Astrocyte (in vitro differentiated cells and primary cell): ENCODE results near the gene MYO7B.

Source experiments
- EZH2 ChIP-seq: IDR thresholded peaks from 2 replicates; pipeline ENCODE4 v1.6.1; 2012; ENCODE audit warnings: mild to moderate bottlenecking, low read length, inconsistent platforms; ENCODE audit not compliant: insufficient read depth
- TF ChIP-seq, protein P1 (sequence below): IDR thresholded peaks from 2 replicates; pipeline ENCODE4 v1.5.1; 2011; ENCODE audit warnings: low read depth, mild to moderate bottlenecking, inconsistent platforms, low read length, moderate library complexity; ENCODE audit not compliant: insufficient read depth

DNA sequence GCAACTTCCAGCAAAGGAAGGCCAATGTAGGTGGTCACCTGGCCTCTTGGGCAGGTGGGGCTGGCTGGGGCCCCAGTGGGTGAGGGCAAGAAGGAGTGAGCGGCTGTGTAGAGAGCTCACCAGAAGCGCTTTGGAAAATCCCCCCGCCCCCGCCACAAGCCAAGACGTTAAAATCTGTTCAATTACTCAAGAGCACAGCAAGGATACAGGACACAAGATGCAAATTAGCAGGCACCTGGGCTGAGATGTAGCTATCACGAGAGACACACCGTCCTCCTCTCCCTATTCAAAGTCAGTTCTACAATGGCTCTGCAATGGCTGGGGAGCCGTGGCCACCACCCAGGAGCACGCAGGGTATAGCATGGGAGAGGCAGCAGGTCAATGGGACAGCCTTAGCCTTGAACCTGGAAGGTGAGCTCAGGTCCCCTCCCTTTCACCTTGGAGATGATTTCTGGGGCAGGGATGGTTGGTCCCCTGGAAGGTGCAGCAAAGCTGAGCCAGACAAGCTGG is 72.0 kb downstream of the MYO7B start:
- TF ChIP-seq, protein P1, sequence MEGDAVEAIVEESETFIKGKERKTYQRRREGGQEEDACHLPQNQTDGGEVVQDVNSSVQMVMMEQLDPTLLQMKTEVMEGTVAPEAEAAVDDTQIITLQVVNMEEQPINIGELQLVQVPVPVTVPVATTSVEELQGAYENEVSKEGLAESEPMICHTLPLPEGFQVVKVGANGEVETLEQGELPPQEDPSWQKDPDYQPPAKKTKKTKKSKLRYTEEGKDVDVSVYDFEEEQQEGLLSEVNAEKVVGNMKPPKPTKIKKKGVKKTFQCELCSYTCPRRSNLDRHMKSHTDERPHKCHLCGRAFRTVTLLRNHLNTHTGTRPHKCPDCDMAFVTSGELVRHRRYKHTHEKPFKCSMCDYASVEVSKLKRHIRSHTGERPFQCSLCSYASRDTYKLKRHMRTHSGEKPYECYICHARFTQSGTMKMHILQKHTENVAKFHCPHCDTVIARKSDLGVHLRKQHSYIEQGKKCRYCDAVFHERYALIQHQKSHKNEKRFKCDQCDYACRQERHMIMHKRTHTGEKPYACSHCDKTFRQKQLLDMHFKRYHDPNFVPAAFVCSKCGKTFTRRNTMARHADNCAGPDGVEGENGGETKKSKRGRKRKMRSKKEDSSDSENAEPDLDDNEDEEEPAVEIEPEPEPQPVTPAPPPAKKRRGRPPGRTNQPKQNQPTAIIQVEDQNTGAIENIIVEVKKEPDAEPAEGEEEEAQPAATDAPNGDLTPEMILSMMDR: no peak
- no peak for TF ChIP-seq EZH2
